H1 (cell line): ENCODE results near the gene CES3. TPM values are rescaled to one million over a fixed set of nuclear protein-coding genes. Genes with fewer than 3 reads are reported as not detected.

Experiments
- CTCF ChIA-PET: fragments of 300-600 bp; sonication (Branson Sonifier 250); formaldehyde crosslinking; loops from one replicate; lab custom pipeline; 2021; ENCODE audit not compliant: partially characterized antibody; lab: Charles Lee
- POLR2A ChIA-PET: fragments of 300-600 bp; sonication (Branson Sonifier 250); formaldehyde crosslinking; loops from one replicate; lab custom pipeline; 2021; ENCODE audit warnings: inconsistent platforms; ENCODE audit not compliant: partially characterized antibody; lab: Charles Lee
- DNase-seq, 2 experiments: peaks; one replicate each; pipeline versions ENCODE4 v3.0.0 to v3.0.0-alpha.2; 2010 to 2022; ENCODE audit warnings: low spot score in 2 of 2, low read depth in 1 of 2, mixed read lengths in 1 of 2
- FAIRE-seq: peaks from 2 replicates; lab custom pipeline; 2011; peaks lifted over from hg19 to GRCh38; lab: Jason Lieb, UNC
- H2AFZ ChIP-seq: 2 replicates; pipeline ENCODE4 v1.8.1; 2012; ENCODE audit warnings: low read length, inconsistent platforms
- H2AK5ac ChIP-seq: 2 replicates; pipeline ENCODE4 v1.6.1; 2013; ENCODE audit warnings: low read depth, low read length
- H2BK120ac ChIP-seq: replicated peaks from 2 replicates; pipeline ENCODE3; 2013; ENCODE audit warnings: low read depth, low read length, inconsistent platforms
- H2BK12ac ChIP-seq: 2 replicates; pipeline ENCODE4 v1.6.1; 2013; ENCODE audit warnings: low read depth, low read length
- H2BK15ac ChIP-seq: 2 replicates; pipeline ENCODE4 v1.6.1; 2013; ENCODE audit warnings: low read length
- H2BK20ac ChIP-seq: 2 replicates; pipeline ENCODE4 v1.6.1; 2013; ENCODE audit warnings: low read length
- H2BK5ac ChIP-seq: 2 replicates; pipeline ENCODE4 v1.6.1; 2013; ENCODE audit warnings: low read depth, low read length
- H3K14ac ChIP-seq: 2 replicates; pipeline ENCODE4 v1.6.1; 2013; ENCODE audit warnings: inconsistent platforms; ENCODE audit not compliant: insufficient read length
- H3K18ac ChIP-seq: 2 replicates; pipeline ENCODE4 v1.6.1; 2013; ENCODE audit warnings: low read length; ENCODE audit errors: extremely low read depth
- H3K23ac ChIP-seq: 2 replicates; pipeline ENCODE4 v1.6.1; 2013; ENCODE audit warnings: inconsistent platforms; ENCODE audit not compliant: insufficient read length
- H3K23me2 ChIP-seq: 2 replicates; pipeline ENCODE4 v1.6.1; 2013; ENCODE audit warnings: low read depth, low read length
- H3K27ac ChIP-seq: 2 replicates; pipeline ENCODE4 v1.6.1; 2011; ENCODE audit warnings: low read depth, low read length, inconsistent platforms
- H3K27me3 ChIP-seq, 4 experiments: replicated peaks in 1 of 4; 1 replicate in 1 of 4; 2 replicates in 3 of 4; pipeline versions ENCODE4 v1.6.1 to v1.8.1; 2011 to 2013; ENCODE audit warnings: low read length in 3 of 4, mild to moderate bottlenecking in 3 of 4, inconsistent platforms in 2 of 4, mixed read lengths in 2 of 4, moderate library complexity in 1 of 4; ENCODE audit not compliant: control insufficient read depth in 3 of 4, insufficient read depth in 3 of 4; ENCODE audit errors: extremely low read depth in 1 of 4
- H3K36me3 ChIP-seq, 4 experiments: 2 replicates each; pipeline versions ENCODE4 v1.6.1 to v1.8.1; 2011 to 2013; ENCODE audit warnings: mild to moderate bottlenecking in 4 of 4, low read length in 3 of 4, moderate library complexity in 2 of 4, control low read depth in 1 of 4, inconsistent platforms in 1 of 4; ENCODE audit not compliant: insufficient read depth in 4 of 4, control insufficient read depth in 2 of 4
- H3K4ac ChIP-seq: replicated peaks from 2 replicates; pipeline ENCODE3; 2013; ENCODE audit warnings: low read length, low read depth, mixed read lengths, inconsistent platforms; ENCODE audit not compliant: insufficient read length
- H3K4me1 ChIP-seq, 4 experiments: replicated peaks in 1 of 4; 1 replicate in 1 of 4; 2 replicates in 3 of 4; pipeline versions ENCODE4 v1.6.1 to v1.8.1; 2011 to 2013; ENCODE audit warnings: low read length in 3 of 4, inconsistent platforms in 2 of 4, mixed read lengths in 1 of 4; ENCODE audit not compliant: insufficient read depth in 4 of 4, control insufficient read depth in 3 of 4
- H3K4me2 ChIP-seq, 2 experiments: 2 replicates each; pipeline versions ENCODE4 v1.6.1 to v1.8.1; 2011 to 2013; ENCODE audit warnings: low read depth in 2 of 2, low read length in 2 of 2, control low read depth in 1 of 2, inconsistent platforms in 1 of 2, mild to moderate bottlenecking in 1 of 2; ENCODE audit not compliant: insufficient read depth in 1 of 2
- H3K4me3 ChIP-seq, 4 experiments: fragments of 200-600, 300-600 bp in 1 of 4; sonication (generic), shearing (Covaris generic), sonication (Bioruptor Twin) in 1 of 4; 2 replicates each; pipeline versions ENCODE4 v1.5.1 to v1.8.1; 2011 to 2016; ENCODE audit warnings: low read length in 4 of 4, low read depth in 3 of 4, control low read depth in 2 of 4, inconsistent platforms in 2 of 4, mild to moderate bottlenecking in 2 of 4, mixed read lengths in 1 of 4, moderate library complexity in 1 of 4; ENCODE audit not compliant: insufficient read depth in 2 of 4; ENCODE audit errors: extremely low read depth in 1 of 4
- H3K56ac ChIP-seq: replicated peaks from 2 replicates; pipeline ENCODE3; 2013; ENCODE audit warnings: low read depth, mild to moderate bottlenecking, mixed read lengths, low read length, inconsistent platforms; ENCODE audit not compliant: insufficient read length
- H3K79me1 ChIP-seq: 2 replicates; pipeline ENCODE4 v1.6.1; 2013; ENCODE audit warnings: low read depth, low read length, control low read depth
- H3K79me2 ChIP-seq, 2 experiments: 2 replicates each; pipeline versions ENCODE4 v1.6.1 to v1.8.1; 2012 to 2013; ENCODE audit warnings: low read length in 2 of 2, mild to moderate bottlenecking in 2 of 2, inconsistent platforms in 1 of 2; ENCODE audit not compliant: insufficient read depth in 2 of 2, control insufficient read depth in 1 of 2
- H3K9ac ChIP-seq, 4 experiments: replicated peaks in 1 of 4; 1 replicate in 1 of 4; 2 replicates in 3 of 4; pipeline versions ENCODE4 v1.6.1 to v1.8.1; 2011 to 2013; ENCODE audit warnings: low read depth in 3 of 4, low read length in 3 of 4, control low read depth in 2 of 4, mild to moderate bottlenecking in 2 of 4, moderate library complexity in 2 of 4, inconsistent platforms in 1 of 4; ENCODE audit errors: extremely low read depth in 1 of 4
- H3K9me3 ChIP-seq, 2 experiments: 2 replicates each; pipeline versions ENCODE4 v1.6.1 to v1.8.1; 2012 to 2013; ENCODE audit warnings: mild to moderate bottlenecking in 2 of 2, moderate library complexity in 2 of 2, control low read depth in 1 of 2, inconsistent platforms in 1 of 2, low read depth in 1 of 2, low read length in 1 of 2, mixed read lengths in 1 of 2; ENCODE audit not compliant: insufficient read depth in 2 of 2
- H4K20me1 ChIP-seq, 2 experiments: replicated peaks in 1 of 2; 2 replicates each; pipeline versions ENCODE3 to v1.8.1; 2011 to 2013; ENCODE audit warnings: inconsistent platforms in 2 of 2, low read length in 2 of 2, mild to moderate bottlenecking in 1 of 2; ENCODE audit not compliant: insufficient read depth in 2 of 2, control insufficient read depth in 1 of 2
- H4K5ac ChIP-seq: 2 replicates; pipeline ENCODE4 v1.6.1; 2013; ENCODE audit warnings: low read length, low read depth, mixed read lengths, inconsistent platforms; ENCODE audit not compliant: insufficient read length
- H4K8ac ChIP-seq: 2 replicates; pipeline ENCODE4 v1.8.0; 2013; ENCODE audit warnings: mild to moderate bottlenecking, moderate library complexity, low read length, inconsistent platforms; ENCODE audit not compliant: insufficient read depth; ENCODE audit errors: extremely low read depth
- H4K91ac ChIP-seq: replicated peaks from 2 replicates; pipeline ENCODE3; 2013; ENCODE audit warnings: low read length, mixed read lengths, inconsistent platforms; ENCODE audit not compliant: insufficient read length
- BACH1 ChIP-seq: IDR thresholded peaks from 2 replicates; pipeline ENCODE4 v1.6.1; 2012; ENCODE audit warnings: low read length, improper control_type of control experiment
- CTBP2 ChIP-seq: IDR thresholded peaks from 2 replicates; pipeline ENCODE4 v1.7.0; 2011; ENCODE audit warnings: borderline replicate concordance, mild to moderate bottlenecking, moderate library complexity, mixed read lengths, low read length; ENCODE audit not compliant: insufficient read depth, insufficient read length
- KDM4A ChIP-seq: IDR thresholded peaks from one replicate; pipeline ENCODE4 v1.7.1; 2012; ENCODE audit warnings: low read depth, mild to moderate bottlenecking, moderate library complexity, low read length, inconsistent platforms; ENCODE audit not compliant: severe bottlenecking
- SP2 ChIP-seq: IDR thresholded peaks from 2 replicates; pipeline ENCODE4 v1.6.1; 2012; ENCODE audit warnings: mild to moderate bottlenecking, low read length, inconsistent platforms
- SRF ChIP-seq: IDR thresholded peaks from 2 replicates; pipeline ENCODE4 v1.6.1; 2011; ENCODE audit warnings: mild to moderate bottlenecking, low read depth, low read length, moderate library complexity
- USF2 ChIP-seq: IDR thresholded peaks from 2 replicates; pipeline ENCODE4 v1.6.1; 2011; ENCODE audit warnings: low read length, improper control_type of control experiment
- WGBS, 2 experiments: shearing (Covaris generic) in 1 of 2; methylation state at CpG; one replicate each; pipeline versions ENCODE4 v1.1.6 to v1.1.7; 2013 to 2015; ENCODE audit warnings: low lambda C conversion rate in 2 of 2, mixed read lengths in 2 of 2, inconsistent platforms in 1 of 2, low coverage in 1 of 2, missing lambda C conversion rate in 1 of 2; ENCODE audit not compliant: insufficient replicate concordance in 2 of 2, insufficient coverage in 1 of 2, insufficient read length in 1 of 2; ENCODE audit errors: extremely low coverage in 1 of 2, missing lambda C conversion rate in 1 of 2; 5-methylcytosine and 5-hydroxymethylcytosine counted together
- polyA plus RNA-seq, 7 experiments: library from polyadenylated mRNA; depleted of rRNA in 3 of 7; stranded (reverse) in 5 of 7; unstranded in 2 of 7; fragments of >200 nt in 5 of 7; fragments of 200-250 nt in 2 of 7; gene quantifications; 1 replicate in 5 of 7; 2 replicates in 1 of 7; 4 replicates in 1 of 7; pipeline versions ENCODE4 v1.2.1 to v1.2.3, GENCODE V29; 2011 to 2013; ENCODE audit warnings: missing spikeins in 2 of 7, mixed read lengths in 2 of 7
- total RNA-seq: library from RNA; stranded (reverse); fragmentation: NEBNext Ultra II Directional; extraction: Animal tissue kit (Norgen Biotek cat#: 25700); gene quantifications from 2 replicates; pipeline ENCODE4 v1.2.1, GENCODE V29; 2021
- TF ChIP-seq, protein P1 (sequence below), 3 experiments: IDR thresholded peaks; 1 replicate in 2 of 3; 2 replicates in 1 of 3; pipeline versions ENCODE4 v1.5.1 to v1.6.1; 2011; ENCODE audit warnings: low read length in 3 of 3, mild to moderate bottlenecking in 3 of 3, inconsistent platforms in 2 of 3, low read depth in 1 of 3, moderate library complexity in 1 of 3; ENCODE audit not compliant: insufficient read depth in 1 of 3; ENCODE audit errors: control extremely low read depth in 1 of 3

Gene CES3
- total and polyA plus RNA-seq, 2 of the 8 experiments (the other 6 are each of a cell fraction or from before 2014, with no cell fraction given): 1.6 to 2.2 TPM

DNA sequence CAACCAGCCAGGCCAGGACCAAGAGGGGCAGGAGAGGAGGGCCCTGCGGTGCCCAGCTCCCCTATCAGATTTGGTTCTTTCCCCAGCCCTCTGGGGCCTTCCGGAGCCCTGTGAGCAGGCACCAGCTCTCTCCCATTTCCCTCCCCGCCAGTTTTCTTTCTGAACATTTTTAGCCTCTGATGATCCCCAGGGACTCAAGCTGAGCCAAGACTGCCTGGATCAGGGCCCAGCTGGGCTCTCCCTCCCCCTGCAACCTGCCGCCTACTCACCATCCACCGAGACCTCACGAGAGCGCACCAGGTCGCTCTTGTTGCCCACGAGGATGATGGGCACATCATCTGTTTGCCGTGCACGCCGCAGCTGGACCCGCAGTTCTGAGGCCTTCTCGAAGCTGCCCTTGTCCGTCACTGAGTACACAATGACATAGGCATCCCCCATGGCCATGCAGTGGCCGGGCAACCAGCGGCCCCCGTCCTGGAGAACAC is 37.8 kb upstream of the CES3 start:
- POLR2A ChIA-PET: interaction anchor here (0.6 kb wide), 1 partner anchor 82 kb away, joined by 3 read pairs; no protein-coding TSS in a partner anchor
- Histone ChIP-seq H3K79me1 (peaks cover 2% of the 10 kb centered on the region; the same call in 1 of the 2 replicates), H2AFZ (no peak overlapping the region), H4K8ac (no peak overlapping the region), H3K18ac (no peak overlapping the region), H3K9me3 (no peaks in the 10 kb centered on the region), H3K56ac (no peak overlapping the region), H4K20me1 (no peaks in the 10 kb centered on the region), H2BK12ac (no peak overlapping the region), H3K23ac (no peak overlapping the region), H3K4me3 (no peak overlapping the region), H3K14ac (no peak overlapping the region), H3K27ac (no peak overlapping the region), H4K91ac (no peak overlapping the region), H3K23me2 (peaks cover 4% of the 10 kb centered on the region; the same call in 1 of the 2 replicates), H3K27me3 (peaks cover 14 to 46% (median 37%) of the 10 kb centered on the region in 4 experiments; a peak in 6 of 7 replicates), H4K5ac (no peak overlapping the region), H3K4me1 (peaks cover 0 to 8% (median under 1%) of the 10 kb centered on the region in 4 experiments; a peak in 4 of 7 replicates), H3K79me2 (no peaks in the 10 kb centered on the region), H2AK5ac (no peak overlapping the region), H2BK120ac (no peak overlapping the region), H2BK15ac (no peak overlapping the region), H2BK20ac (no peak overlapping the region), H3K4ac (no peak overlapping the region), H3K4me2 (no peak overlapping the region), H3K36me3 (no peaks in the 10 kb centered on the region), H3K9ac (no peak overlapping the region), H2BK5ac (no peak overlapping the region)
- CTCF ChIA-PET: interaction anchor here (0.9 to 27.5 kb wide), 2 partner anchors 24 to 50 kb away, joined by 3 to 1009 read pairs; partner anchors contain the start of genes CDH16 and PDP2
- DNase-seq: no peak
- FAIRE-seq: no peak
- WGBS, 2 experiments: 89% methylated on average over 17 of the region's 18 CpGs; no CpG with 5 or more reads in 1 of the 2 experiments
- TF ChIP-seq, protein P1, sequence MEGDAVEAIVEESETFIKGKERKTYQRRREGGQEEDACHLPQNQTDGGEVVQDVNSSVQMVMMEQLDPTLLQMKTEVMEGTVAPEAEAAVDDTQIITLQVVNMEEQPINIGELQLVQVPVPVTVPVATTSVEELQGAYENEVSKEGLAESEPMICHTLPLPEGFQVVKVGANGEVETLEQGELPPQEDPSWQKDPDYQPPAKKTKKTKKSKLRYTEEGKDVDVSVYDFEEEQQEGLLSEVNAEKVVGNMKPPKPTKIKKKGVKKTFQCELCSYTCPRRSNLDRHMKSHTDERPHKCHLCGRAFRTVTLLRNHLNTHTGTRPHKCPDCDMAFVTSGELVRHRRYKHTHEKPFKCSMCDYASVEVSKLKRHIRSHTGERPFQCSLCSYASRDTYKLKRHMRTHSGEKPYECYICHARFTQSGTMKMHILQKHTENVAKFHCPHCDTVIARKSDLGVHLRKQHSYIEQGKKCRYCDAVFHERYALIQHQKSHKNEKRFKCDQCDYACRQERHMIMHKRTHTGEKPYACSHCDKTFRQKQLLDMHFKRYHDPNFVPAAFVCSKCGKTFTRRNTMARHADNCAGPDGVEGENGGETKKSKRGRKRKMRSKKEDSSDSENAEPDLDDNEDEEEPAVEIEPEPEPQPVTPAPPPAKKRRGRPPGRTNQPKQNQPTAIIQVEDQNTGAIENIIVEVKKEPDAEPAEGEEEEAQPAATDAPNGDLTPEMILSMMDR (IDR thresholded peaks at IDR 0.05; ENCODE audit: control extremely low read depth in 1 of 3, insufficient read depth in 1 of 3, low read depth in 1 of 3, low read length in 3 of 3): no peak
- TF ChIP-seq SP2 (no peak), KDM4A (no peak), BACH1 (no peak), CTBP2 (no peak), USF2 (no peak), SRF (no peak)
